Keratinocyte (primary cell): ENCODE data around the gene ADSL. TPM values are rescaled to one million over a fixed set of nuclear protein-coding genes. Genes with fewer than 3 reads are reported as not detected.

Source experiments
- DNase-seq: peaks from one replicate; pipeline ENCODE4 v3.0.0-alpha.2; 2011; ENCODE audit warnings: low read depth, missing footprints, low spot score
- FAIRE-seq: peaks from 2 replicates; lab custom pipeline; 2011; peaks lifted over from hg19 to GRCh38; lab: Jason Lieb, UNC
- H2AFZ ChIP-seq: 2 replicates; pipeline ENCODE4 v1.6.0; 2012; ENCODE audit warnings: low read length, control low read depth, inconsistent platforms; ENCODE audit not compliant: control insufficient read depth
- H3K27ac ChIP-seq: 2 replicates; pipeline ENCODE4 v1.5.1; 2011; ENCODE audit warnings: low read length; ENCODE audit not compliant: control insufficient read depth, insufficient read depth
- H3K27me3 ChIP-seq: 3 replicates; pipeline ENCODE4 v1.6.0; 2011; ENCODE audit warnings: low read length; ENCODE audit not compliant: control insufficient read depth, insufficient read depth; ENCODE audit errors: extremely low read depth
- H3K36me3 ChIP-seq, 2 experiments: 2 replicates in 1 of 2; 3 replicates in 1 of 2; pipeline ENCODE4 v1.5.1; 2011; ENCODE audit warnings: low read length in 2 of 2, mild to moderate bottlenecking in 1 of 2; ENCODE audit not compliant: control insufficient read depth in 2 of 2, insufficient read depth in 2 of 2; ENCODE audit errors: extremely low read depth in 1 of 2
- H3K4me1 ChIP-seq: 3 replicates; pipeline ENCODE4 v1.5.1; 2011; ENCODE audit warnings: low read length; ENCODE audit not compliant: control insufficient read depth, insufficient read depth; ENCODE audit errors: extremely low read depth
- H3K4me2 ChIP-seq: 3 replicates; pipeline ENCODE4 v1.6.0; 2011; ENCODE audit warnings: low read depth, low read length; ENCODE audit not compliant: control insufficient read depth, insufficient read depth; ENCODE audit errors: extremely low read depth
- H3K4me3 ChIP-seq, 3 experiments: fragments of 200-600 bp in 1 of 3; sonication (generic) in 1 of 3; 2 replicates in 2 of 3; 3 replicates in 1 of 3; pipeline ENCODE4 v1.5.1; 2011 to 2016; ENCODE audit warnings: low read length in 3 of 3, mild to moderate bottlenecking in 3 of 3, control low read depth in 2 of 3, inconsistent platforms in 1 of 3, low read depth in 1 of 3, mixed read lengths in 1 of 3, mixed run types in 1 of 3, moderate library complexity in 1 of 3; ENCODE audit not compliant: control insufficient read depth in 2 of 3, insufficient read depth in 2 of 3; ENCODE audit errors: extremely low read depth in 1 of 3
- H3K79me2 ChIP-seq: 2 replicates; pipeline ENCODE4 v1.6.0; 2012; ENCODE audit warnings: low read length; ENCODE audit not compliant: control insufficient read depth, insufficient read depth
- H3K9ac ChIP-seq: 3 replicates; pipeline ENCODE4 v1.6.0; 2011; ENCODE audit warnings: low read length; ENCODE audit not compliant: control insufficient read depth, insufficient read depth; ENCODE audit errors: extremely low read depth
- H3K9me1 ChIP-seq: 3 replicates; pipeline ENCODE4 v1.6.0; 2011; ENCODE audit warnings: low read length; ENCODE audit not compliant: control insufficient read depth, insufficient read depth; ENCODE audit errors: extremely low read depth
- H3K9me3 ChIP-seq: 2 replicates; pipeline ENCODE4 v1.5.1; 2012; ENCODE audit warnings: low read depth, low read length; ENCODE audit not compliant: control insufficient read depth
- H4K20me1 ChIP-seq: 3 replicates; pipeline ENCODE4 v1.6.0; 2011; ENCODE audit warnings: low read length; ENCODE audit not compliant: control insufficient read depth, insufficient read depth; ENCODE audit errors: extremely low read depth
- CTCF ChIP-seq, 3 experiments: IDR thresholded peaks in 1 of 3; conservative IDR thresholded peaks in 1 of 3; optimal IDR thresholded peaks in 1 of 3; 2 replicates in 2 of 3; 3 replicates in 1 of 3; pipeline versions ENCODE3 to v1.5.1; 2011; ENCODE audit warnings: low read length in 3 of 3, mild to moderate bottlenecking in 3 of 3, moderate library complexity in 2 of 3, control low read depth in 1 of 3, inconsistent platforms in 1 of 3; ENCODE audit not compliant: insufficient read depth in 2 of 3; ENCODE audit errors: extremely low read depth in 1 of 3
- EZH2 ChIP-seq: IDR thresholded peaks from one replicate; pipeline ENCODE4 v1.6.1; 2012; ENCODE audit warnings: inconsistent platforms, mild to moderate bottlenecking, low read length, moderate library complexity
- dilution Hi-C: fragments of 300-500 bp; cut with MboI; formaldehyde crosslinking; loops from one replicate; pipeline ENCODE4 v1.7.0; 2020; ENCODE audit warnings: low sequenced_read_pairs; ENCODE audit not compliant: extremely low pct_ligation_motif_present
- polyA plus RNA-seq, 5 experiments: library from polyadenylated mRNA; depleted of rRNA in 3 of 5; stranded (reverse) in 3 of 5; stranded (forward) in 1 of 5; unstranded in 1 of 5; fragments of >200 nt; gene quantifications; 1 replicate in 1 of 5; 2 replicates in 3 of 5; 3 replicates in 1 of 5; pipeline versions ENCODE4 v1.2.1 to v1.2.3, GENCODE V29; 2011 to 2012; ENCODE audit warnings: missing spikeins in 2 of 5, low read depth in 1 of 5, low replicate concordance in 1 of 5

The ADSL gene
- polyA plus RNA-seq, 1 donor (not counting 4 experiments of a cell fraction or from before 2014, with no cell fraction given): 96.1 TPM

- no peaks in the 10 kb centered on the region for H3K9me1 ChIP-seq
- no peak overlapping the region for H3K27ac ChIP-seq
- no peaks in the 10 kb centered on the region for H3K9me3 ChIP-seq
Measured at GRCh38 chr22:40324468-40325305, 21.6 kb upstream of the ADSL start.

GRCh38 chr22:40325315-40325714 lies 21.0 kb upstream of the ADSL start:
- Histone ChIP-seq H3K9me1 (no peaks in the 10 kb centered on the region), H3K79me2 (no peaks in the 10 kb centered on the region), H3K4me2 (no peak overlapping the region), H3K36me3 (peaks cover 2 to 12% of the 10 kb centered on the region in 2 experiments), H3K9ac (no peak overlapping the region), H3K4me3 (no peak overlapping the region), H3K9me3 (no peaks in the 10 kb centered on the region), H2AFZ (no peak overlapping the region), H3K27ac (no peak overlapping the region), H3K4me1 (no peaks in the 10 kb centered on the region), H4K20me1 (no peaks in the 10 kb centered on the region), H3K27me3 (no peaks in the 10 kb centered on the region)
- dilution Hi-C loops: no loop called here
- DNase-seq: no peak
- TF ChIP-seq CTCF (optimal IDR thresholded peaks at IDR 0.05 in 1 of 3, IDR thresholded peaks at IDR 0.05 in 1 of 3, conservative IDR thresholded peaks at IDR 0.05 in 1 of 3; ENCODE audit: extremely low read depth in 1 of 3, insufficient read depth in 2 of 3, low read length in 3 of 3): no peak
- no peak for TF ChIP-seq EZH2
- FAIRE-seq: no peak

More at GRCh38 chr22:40324468-40325305, 21.6 kb upstream of the ADSL start:
- H2AFZ ChIP-seq: no peak overlapping the region
- TF ChIP-seq CTCF (optimal IDR thresholded peaks at IDR 0.05 in 1 of 3, IDR thresholded peaks at IDR 0.05 in 1 of 3, conservative IDR thresholded peaks at IDR 0.05 in 1 of 3; ENCODE audit: extremely low read depth in 1 of 3, insufficient read depth in 2 of 3, low read length in 3 of 3) (no peak), EZH2 (no peak)
- H3K79me2 ChIP-seq: no peaks in the 10 kb centered on the region
- no peaks in the 10 kb centered on the region for H3K27me3 ChIP-seq
- peaks cover 2 to 12% of the 10 kb centered on the region in 2 experiments for H3K36me3 ChIP-seq
- DNase-seq (no peak), FAIRE-seq (no peak)
- H3K4me3 ChIP-seq: no peak overlapping the region
- no peaks in the 10 kb centered on the region for H3K4me1 ChIP-seq
- no peak overlapping the region for H3K4me2 ChIP-seq
- dilution Hi-C loops: no loop called here
- H4K20me1 ChIP-seq: no peaks in the 10 kb centered on the region
- H3K9ac ChIP-seq: no peak overlapping the region
